Ovary (tissue), 3 donors: ENCODE results near the gene CLDN7.

ENCODE experiments used
- EP300 ChIP-seq: sonication (generic); formaldehyde crosslinking; IDR thresholded peaks from one replicate; pipeline ENCODE4 v1.6.1; 2017; ENCODE audit warnings: antibody characterized with exemption
- POLR2A ChIP-seq: fragments of 450-650 bp; IDR thresholded peaks from one replicate; pipeline ENCODE4 v1.6.1; 2017; ENCODE audit warnings: antibody characterized with exemption, mild to moderate bottlenecking, moderate library complexity
- TF ChIP-seq, protein P1 (sequence below), 3 donors: fragments of 450-650 bp in 2 of 3; fragments of 200-600 bp in 1 of 3; IDR thresholded peaks; one replicate each; pipeline versions ENCODE4 v1.5.1 to v1.8.0; 2016 to 2022; ENCODE audit warnings: antibody characterized with exemption in 3 of 3, mild to moderate bottlenecking in 1 of 3
- donor health status: DM: no; HTN: no; CAD: no.

DNA sequence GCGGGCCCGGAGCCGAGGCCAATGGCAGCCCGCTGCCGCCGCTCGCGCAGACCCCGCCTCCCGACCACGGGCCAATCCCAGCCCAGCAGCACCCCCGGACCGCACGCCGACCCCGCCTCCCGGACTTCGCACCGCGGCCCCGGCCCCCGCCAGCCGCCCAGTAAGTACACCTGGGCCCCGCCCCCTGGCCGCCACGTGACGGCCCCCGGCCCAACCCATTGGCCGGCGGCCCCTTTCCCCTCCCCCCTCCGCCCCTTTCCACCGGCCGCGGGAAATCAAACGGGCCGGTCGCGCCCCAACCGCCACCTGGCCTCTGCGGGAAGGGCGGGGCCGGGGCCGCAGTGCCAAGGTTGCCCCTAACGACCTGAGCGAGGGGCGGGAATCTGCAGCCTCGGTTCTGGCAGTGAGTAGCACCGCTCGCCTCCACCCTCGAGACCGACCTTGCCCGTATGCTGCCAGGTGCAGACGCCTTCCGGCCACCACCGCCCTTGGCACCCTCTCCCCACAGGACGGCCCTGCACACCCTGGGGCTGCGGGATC is 32.4 kb upstream of the CLDN7 start, which contains the start of gene YBX2:
- TF ChIP-seq, protein P1, sequence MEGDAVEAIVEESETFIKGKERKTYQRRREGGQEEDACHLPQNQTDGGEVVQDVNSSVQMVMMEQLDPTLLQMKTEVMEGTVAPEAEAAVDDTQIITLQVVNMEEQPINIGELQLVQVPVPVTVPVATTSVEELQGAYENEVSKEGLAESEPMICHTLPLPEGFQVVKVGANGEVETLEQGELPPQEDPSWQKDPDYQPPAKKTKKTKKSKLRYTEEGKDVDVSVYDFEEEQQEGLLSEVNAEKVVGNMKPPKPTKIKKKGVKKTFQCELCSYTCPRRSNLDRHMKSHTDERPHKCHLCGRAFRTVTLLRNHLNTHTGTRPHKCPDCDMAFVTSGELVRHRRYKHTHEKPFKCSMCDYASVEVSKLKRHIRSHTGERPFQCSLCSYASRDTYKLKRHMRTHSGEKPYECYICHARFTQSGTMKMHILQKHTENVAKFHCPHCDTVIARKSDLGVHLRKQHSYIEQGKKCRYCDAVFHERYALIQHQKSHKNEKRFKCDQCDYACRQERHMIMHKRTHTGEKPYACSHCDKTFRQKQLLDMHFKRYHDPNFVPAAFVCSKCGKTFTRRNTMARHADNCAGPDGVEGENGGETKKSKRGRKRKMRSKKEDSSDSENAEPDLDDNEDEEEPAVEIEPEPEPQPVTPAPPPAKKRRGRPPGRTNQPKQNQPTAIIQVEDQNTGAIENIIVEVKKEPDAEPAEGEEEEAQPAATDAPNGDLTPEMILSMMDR (IDR thresholded peaks at IDR 0.05): no peak
- TF ChIP-seq POLR2A: no peak
- no peak for TF ChIP-seq EP300
